PC-3 (cell line): Measurements from ENCODE around the gene BEX4. TPM values are rescaled to one million over a fixed set of nuclear protein-coding genes. Genes with fewer than 3 reads are reported as not detected.

Source experiments
- ATAC-seq: fragments of 200-7000 bp; cut with Tn5 transposase; 2 replicates; pipeline ENCODE4 v1.9.1; 2020; ENCODE audit warnings: mild to moderate bottlenecking, moderate library complexity
- BruUV-seq: library from RNA; stranded (reverse); fragments of 400-500 nt; replicated peaks from 2 replicates; lab custom pipeline; 2021; lab: Mats Ljungman, UMichigan
- CTCF ChIA-PET: fragments of 300-600 bp; sonication (Branson Sonifier 250); formaldehyde crosslinking; loops from one replicate; lab custom pipeline; 2022; ENCODE audit warnings: antibody characterized with exemption; lab: Charles Lee
- POLR2A ChIA-PET: fragments of 300-600 bp; sonication (Branson Sonifier 250); formaldehyde crosslinking; loops from one replicate; lab custom pipeline; 2022; ENCODE audit warnings: antibody characterized with exemption; ENCODE audit not compliant: unreplicated experiment; lab: Charles Lee
- DNase-seq: peaks from one replicate; pipeline ENCODE4 v3.0.0-alpha.2; 2015
- H2AFZ ChIP-seq: fragments of 300-600 bp; sonication (generic); 2 replicates; pipeline ENCODE4 v1.6.0; 2016; ENCODE audit warnings: antibody characterized with exemption, low read length
- H3F3A ChIP-seq: fragments of 300-600 bp; sonication (generic); one replicate; pipeline ENCODE4 v1.6.0; 2017; ENCODE audit warnings: antibody characterized with exemption, low read length, control low read depth, mild to moderate bottlenecking; ENCODE audit not compliant: unreplicated experiment
- H3K27ac ChIP-seq: fragments of 300-600 bp; sonication (generic); 2 replicates; pipeline ENCODE4 v1.5.1; 2016; ENCODE audit warnings: mild to moderate bottlenecking, low read length
- H3K27me3 ChIP-seq: fragments of 300-600 bp; sonication (generic); 2 replicates; pipeline ENCODE4 v1.6.1; 2016; ENCODE audit warnings: low read length, mixed read lengths
- H3K36me3 ChIP-seq: fragments of 300-600 bp; sonication (generic); 2 replicates; pipeline ENCODE4 v1.6.1; 2016; ENCODE audit warnings: low read depth, mixed run types, low read length, mixed read lengths
- H3K4me1 ChIP-seq: fragments of 300-600 bp; sonication (generic); 2 replicates; pipeline ENCODE4 v1.5.1; 2016; ENCODE audit warnings: low read length; ENCODE audit not compliant: insufficient read depth
- H3K4me2 ChIP-seq: fragments of 300-600 bp; sonication (generic); 2 replicates; pipeline ENCODE4 v1.6.0; 2016; ENCODE audit warnings: low read length
- H3K4me3 ChIP-seq: fragments of 300-600 bp; sonication (generic); 2 replicates; pipeline ENCODE4 v1.5.1; 2016; ENCODE audit warnings: mild to moderate bottlenecking, low read length, mixed read lengths
- H3K79me2 ChIP-seq: fragments of 300-600 bp; sonication (generic); 2 replicates; pipeline ENCODE4 v1.6.1; 2017; ENCODE audit warnings: low read length, mixed read lengths
- H3K9ac ChIP-seq: fragments of 300-600 bp; sonication (generic); 2 replicates; pipeline ENCODE4 v1.6.0; 2016; ENCODE audit warnings: mild to moderate bottlenecking, low read length
- H3K9me2 ChIP-seq: fragments of 300-600 bp; sonication (generic); replicated peaks from 2 replicates; pipeline ENCODE4 v1.6.1; 2016; ENCODE audit warnings: mixed run types, low read length, mixed read lengths
- H3K9me3 ChIP-seq: fragments of 300-600 bp; sonication (generic); 2 replicates; pipeline ENCODE4 v1.6.1; 2016; ENCODE audit warnings: low read length, mixed read lengths
- H4K20me1 ChIP-seq: fragments of 300-600 bp; sonication (generic); 2 replicates; pipeline ENCODE4 v1.6.1; 2016; ENCODE audit warnings: low read length, mixed read lengths
- EZH2 ChIP-seq: fragments of 300-600 bp; sonication (generic); IDR thresholded peaks from one replicate; pipeline ENCODE4 v1.6.1; 2017; ENCODE audit warnings: antibody characterized with exemption, mild to moderate bottlenecking, low read length; ENCODE audit not compliant: unreplicated experiment
- EZH2phosphoT487 ChIP-seq: fragments of 300-600 bp; sonication (generic); IDR thresholded peaks from 2 replicates; pipeline ENCODE4 v1.6.1; 2018; ENCODE audit warnings: mild to moderate bottlenecking, antibody characterized with exemption, low read length, borderline replicate concordance
- intact Hi-C: fragments of 100-400 bp; cut with micrococcal nuclease; formaldehyde crosslinking; loops from 2 replicates; pipeline ENCODE4 v1.9.0; 2023
- total RNA-seq: library from RNA; depleted of rRNA; stranded (reverse); fragments of >200 nt; gene quantifications from 2 replicates; pipeline ENCODE4 v1.2.3, GENCODE V29; 2014
- TF ChIP-seq, protein P1 (sequence below): fragments of 300-600 bp; sonication (generic); conservative IDR thresholded peaks from 2 replicates; pipeline ENCODE4 v1.5.1; 2017; ENCODE audit warnings: antibody characterized with exemption, low read depth, mild to moderate bottlenecking, low read length

The BEX4 gene
- total RNA-seq, 1 experiment from 2014 or later, result 10.9 TPM

DNA sequence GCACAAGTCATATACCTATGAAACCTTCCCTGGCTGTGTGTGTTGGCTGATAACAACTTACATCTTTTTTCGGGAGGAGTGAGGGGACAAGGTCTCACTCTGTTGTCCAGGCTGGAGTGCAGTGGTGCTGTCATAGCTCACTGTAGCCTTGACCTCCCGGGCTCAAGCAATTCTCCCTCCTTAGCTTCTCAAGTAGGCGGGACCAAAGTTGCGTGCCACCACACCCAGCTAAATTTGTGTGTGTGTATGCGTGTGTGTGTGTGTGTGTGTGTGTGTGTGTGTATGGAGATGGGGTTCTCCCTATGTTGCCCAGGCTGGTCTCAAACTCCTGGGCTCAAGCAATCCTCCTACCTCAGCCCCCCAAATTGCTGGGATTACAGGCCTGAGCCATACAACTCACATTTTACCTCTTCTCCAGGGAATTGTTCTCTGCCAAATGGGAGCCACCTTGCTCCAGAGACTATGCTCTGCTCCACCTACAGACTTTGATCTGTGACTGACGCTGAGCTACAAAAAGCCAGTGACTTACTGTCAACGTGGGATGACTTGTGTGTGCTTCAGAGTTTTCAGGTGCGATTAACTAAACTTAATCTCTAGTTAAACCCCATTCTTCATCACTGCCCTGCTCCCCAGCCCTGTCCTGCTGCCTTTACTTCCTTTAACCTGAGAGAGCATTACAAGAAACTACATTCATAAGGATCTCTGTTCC lies 2.0 kb upstream of the BEX4 start:
- Histone ChIP-seq H3K4me1 (no peaks in the 10 kb centered on the region), H3K9ac (no peak overlapping the region), H3K27ac (no peak overlapping the region), H3K9me2 (no peaks in the 10 kb centered on the region), H2AFZ (no peak overlapping the region), H3F3A (no peaks in the 10 kb centered on the region), H3K9me3 (no peaks in the 10 kb centered on the region), H4K20me1 (no peaks in the 10 kb centered on the region), H3K79me2 (no peaks in the 10 kb centered on the region), H3K27me3 (no peaks in the 10 kb centered on the region), H3K4me2 (no peak overlapping the region), H3K4me3 (no peak overlapping the region), H3K36me3 (no peaks in the 10 kb centered on the region)
- TF ChIP-seq EZH2, result no peak
- TF ChIP-seq EZH2phosphoT487, result no peak
- TF ChIP-seq, protein P1, sequence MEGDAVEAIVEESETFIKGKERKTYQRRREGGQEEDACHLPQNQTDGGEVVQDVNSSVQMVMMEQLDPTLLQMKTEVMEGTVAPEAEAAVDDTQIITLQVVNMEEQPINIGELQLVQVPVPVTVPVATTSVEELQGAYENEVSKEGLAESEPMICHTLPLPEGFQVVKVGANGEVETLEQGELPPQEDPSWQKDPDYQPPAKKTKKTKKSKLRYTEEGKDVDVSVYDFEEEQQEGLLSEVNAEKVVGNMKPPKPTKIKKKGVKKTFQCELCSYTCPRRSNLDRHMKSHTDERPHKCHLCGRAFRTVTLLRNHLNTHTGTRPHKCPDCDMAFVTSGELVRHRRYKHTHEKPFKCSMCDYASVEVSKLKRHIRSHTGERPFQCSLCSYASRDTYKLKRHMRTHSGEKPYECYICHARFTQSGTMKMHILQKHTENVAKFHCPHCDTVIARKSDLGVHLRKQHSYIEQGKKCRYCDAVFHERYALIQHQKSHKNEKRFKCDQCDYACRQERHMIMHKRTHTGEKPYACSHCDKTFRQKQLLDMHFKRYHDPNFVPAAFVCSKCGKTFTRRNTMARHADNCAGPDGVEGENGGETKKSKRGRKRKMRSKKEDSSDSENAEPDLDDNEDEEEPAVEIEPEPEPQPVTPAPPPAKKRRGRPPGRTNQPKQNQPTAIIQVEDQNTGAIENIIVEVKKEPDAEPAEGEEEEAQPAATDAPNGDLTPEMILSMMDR, result no peak
- ATAC-seq (no peak), DNase-seq (no peak)
- BruUV-seq, result no TSS peak
- CTCF ChIA-PET, result no interaction called here
- POLR2A ChIA-PET, result no interaction called here
- intact Hi-C loops, result loop anchor here (10.0 kb wide), 1 partner anchor 132 kb away; no protein-coding TSS in a partner anchor

DNA sequence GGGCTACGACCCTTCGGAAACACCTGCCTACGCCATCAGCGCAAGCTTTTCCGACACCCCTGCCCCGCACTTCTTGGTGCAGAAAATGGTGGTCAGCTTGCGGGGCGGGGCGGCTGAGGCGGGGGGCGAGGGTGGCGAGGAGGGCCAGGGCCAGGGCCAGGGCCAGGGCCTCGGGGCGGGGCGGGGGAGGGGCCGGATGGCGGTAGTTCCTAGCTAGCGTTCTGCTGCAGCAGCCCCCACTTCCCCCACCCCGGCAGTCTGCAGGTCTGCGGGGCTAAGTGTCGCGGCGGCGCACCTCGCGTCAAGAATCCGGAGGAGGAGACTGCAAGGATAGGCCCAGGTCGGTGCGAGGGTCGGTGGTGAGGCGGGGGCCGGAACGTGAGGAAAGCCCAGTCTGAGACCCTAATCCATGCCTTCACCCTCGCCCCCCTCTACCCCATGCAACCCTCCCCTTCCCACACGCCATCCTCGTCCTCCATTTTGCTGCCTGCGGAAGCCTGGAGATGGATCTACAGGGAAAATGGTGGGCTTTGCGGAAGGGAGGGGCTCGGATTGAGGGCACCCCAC lies 600 bp downstream of the BEX4 start:
- DNase-seq (no peak), ATAC-seq (no peak)
- Histone ChIP-seq H3K4me2 (peak overlapping the region; percentile 78), H3K36me3 (no peaks in the 10 kb centered on the region), H3K27me3 (no peaks in the 10 kb centered on the region), H3K4me3 (peak overlapping the region; percentile 68), H3F3A (no peaks in the 10 kb centered on the region), H3K4me1 (no peaks in the 10 kb centered on the region), H2AFZ (peak overlapping the region; percentile 69), H3K9ac (peak overlapping the region; percentile 61), H3K9me2 (no peaks in the 10 kb centered on the region), H3K27ac (no peak overlapping the region), H3K79me2 (no peaks in the 10 kb centered on the region), H4K20me1 (no peaks in the 10 kb centered on the region), H3K9me3 (no peaks in the 10 kb centered on the region)
- no peak for TF ChIP-seq EZH2phosphoT487
- no peak for TF ChIP-seq EZH2
- TF ChIP-seq, protein P1, result no peak
- intact Hi-C loops, result loop anchor here (10.0 kb wide), 1 partner anchor 129 kb away; no protein-coding TSS in a partner anchor
- CTCF ChIA-PET, result no interaction called here
- POLR2A ChIA-PET, result no interaction called here
- no TSS peak for BruUV-seq
